ENCODE data around the gene ZNF423.

DNA sequence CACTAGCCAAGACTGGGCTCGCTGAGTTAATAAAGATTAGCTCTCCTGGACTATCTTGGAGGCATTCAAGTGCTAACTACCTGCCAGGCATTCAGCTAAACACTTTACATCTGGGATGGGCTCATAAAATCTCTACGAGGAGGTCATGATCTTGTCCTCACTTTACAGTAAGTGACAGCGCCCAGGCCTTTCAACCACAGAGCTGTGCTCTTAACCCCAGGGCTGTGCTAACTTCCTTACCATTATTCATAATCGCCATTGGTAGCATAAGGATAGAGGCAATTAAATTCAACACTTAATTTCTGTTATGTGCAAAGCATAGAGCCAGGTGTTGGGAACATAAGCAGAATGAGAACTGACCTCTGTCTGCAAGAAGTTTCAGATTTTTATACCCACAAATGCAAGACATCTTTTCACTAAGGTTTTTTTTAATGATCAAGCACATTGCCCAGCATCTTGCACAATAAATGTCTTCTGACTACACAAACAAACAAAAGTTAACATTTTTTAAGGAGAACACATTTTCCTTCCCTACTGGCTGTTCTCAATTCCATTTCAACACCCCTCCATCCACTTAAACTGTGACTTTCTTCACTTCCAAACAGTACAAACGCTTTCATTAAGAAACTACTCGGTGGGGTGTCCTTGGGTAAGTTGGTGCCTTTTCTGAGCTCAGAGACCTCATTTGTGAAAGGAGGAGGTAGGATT, 310.0 kb downstream of the ZNF423 start:
- TF ChIP-seq, protein P1, sequence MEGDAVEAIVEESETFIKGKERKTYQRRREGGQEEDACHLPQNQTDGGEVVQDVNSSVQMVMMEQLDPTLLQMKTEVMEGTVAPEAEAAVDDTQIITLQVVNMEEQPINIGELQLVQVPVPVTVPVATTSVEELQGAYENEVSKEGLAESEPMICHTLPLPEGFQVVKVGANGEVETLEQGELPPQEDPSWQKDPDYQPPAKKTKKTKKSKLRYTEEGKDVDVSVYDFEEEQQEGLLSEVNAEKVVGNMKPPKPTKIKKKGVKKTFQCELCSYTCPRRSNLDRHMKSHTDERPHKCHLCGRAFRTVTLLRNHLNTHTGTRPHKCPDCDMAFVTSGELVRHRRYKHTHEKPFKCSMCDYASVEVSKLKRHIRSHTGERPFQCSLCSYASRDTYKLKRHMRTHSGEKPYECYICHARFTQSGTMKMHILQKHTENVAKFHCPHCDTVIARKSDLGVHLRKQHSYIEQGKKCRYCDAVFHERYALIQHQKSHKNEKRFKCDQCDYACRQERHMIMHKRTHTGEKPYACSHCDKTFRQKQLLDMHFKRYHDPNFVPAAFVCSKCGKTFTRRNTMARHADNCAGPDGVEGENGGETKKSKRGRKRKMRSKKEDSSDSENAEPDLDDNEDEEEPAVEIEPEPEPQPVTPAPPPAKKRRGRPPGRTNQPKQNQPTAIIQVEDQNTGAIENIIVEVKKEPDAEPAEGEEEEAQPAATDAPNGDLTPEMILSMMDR (IDR thresholded peaks at IDR 0.05): no peak
- TF ChIP-seq POLR2A (IDR thresholded peaks at IDR 0.05): no peak
